Measurements from ENCODE around the gene WFDC6. TPM values are rescaled to one million over a fixed set of nuclear protein-coding genes. Genes with fewer than 3 reads are reported as not detected.

The WFDC6 gene
- not detected for total RNA-seq

DNA sequence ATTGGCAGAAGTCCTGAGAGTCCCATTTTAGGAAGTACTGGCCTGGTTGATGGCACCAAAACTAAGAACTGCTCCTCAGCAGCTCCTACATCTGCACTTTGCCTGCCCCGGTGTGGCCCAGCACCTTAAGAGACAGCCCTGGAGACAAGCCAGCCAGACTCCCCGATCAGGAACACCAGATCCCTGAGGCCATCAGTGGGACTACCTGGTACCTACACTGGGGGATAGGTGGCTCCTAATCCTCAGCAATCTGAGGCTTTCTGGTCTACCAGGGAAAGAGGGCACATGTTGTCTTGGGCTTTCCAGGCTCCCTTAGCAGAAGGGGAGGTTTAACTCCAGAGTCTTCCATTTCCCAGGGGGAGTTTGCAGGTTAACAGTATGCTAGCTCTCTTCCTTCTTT lies at the start of gene WFDC6:
WFDC6 (minus strand) TSS at position 101 of the 400 bp plus-strand sequence; CDS start at position 26, 75 bp downstream.

DNA sequence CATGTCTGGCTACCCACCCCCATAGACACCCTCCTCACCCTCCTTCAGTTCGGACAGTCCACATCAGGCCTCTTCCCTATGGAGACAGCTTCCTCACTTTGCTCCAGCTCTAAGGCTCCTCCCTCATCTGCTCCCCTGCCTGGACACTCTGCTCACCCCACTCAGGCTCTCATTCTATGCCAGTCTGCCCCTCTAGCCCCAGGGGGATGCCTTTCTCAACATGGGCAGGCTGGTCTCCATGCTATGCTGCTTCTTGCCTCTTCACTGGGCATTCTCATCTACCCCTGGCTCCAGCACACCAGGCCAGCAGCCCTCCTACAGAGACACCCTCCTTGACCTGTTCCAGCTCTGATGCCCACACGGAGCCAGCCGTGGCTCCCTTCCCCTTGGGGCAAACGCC lies 39.9 kb upstream of the WFDC6 start, which contains the start of gene WFDC8:
WFDC8 (minus strand) TSS at position 101 of the 400 bp plus-strand sequence; CDS start at position 64, 37 bp downstream.

GRCh38 chr20:45547206-45547770 lies 8.0 kb upstream of the WFDC6 start, which contains the start of gene EPPIN:
Gene EPPIN, minus strand, starts transcription at chr20:45547401. Its CDS starts 44 bp downstream, at chr20:45547357.

DNA sequence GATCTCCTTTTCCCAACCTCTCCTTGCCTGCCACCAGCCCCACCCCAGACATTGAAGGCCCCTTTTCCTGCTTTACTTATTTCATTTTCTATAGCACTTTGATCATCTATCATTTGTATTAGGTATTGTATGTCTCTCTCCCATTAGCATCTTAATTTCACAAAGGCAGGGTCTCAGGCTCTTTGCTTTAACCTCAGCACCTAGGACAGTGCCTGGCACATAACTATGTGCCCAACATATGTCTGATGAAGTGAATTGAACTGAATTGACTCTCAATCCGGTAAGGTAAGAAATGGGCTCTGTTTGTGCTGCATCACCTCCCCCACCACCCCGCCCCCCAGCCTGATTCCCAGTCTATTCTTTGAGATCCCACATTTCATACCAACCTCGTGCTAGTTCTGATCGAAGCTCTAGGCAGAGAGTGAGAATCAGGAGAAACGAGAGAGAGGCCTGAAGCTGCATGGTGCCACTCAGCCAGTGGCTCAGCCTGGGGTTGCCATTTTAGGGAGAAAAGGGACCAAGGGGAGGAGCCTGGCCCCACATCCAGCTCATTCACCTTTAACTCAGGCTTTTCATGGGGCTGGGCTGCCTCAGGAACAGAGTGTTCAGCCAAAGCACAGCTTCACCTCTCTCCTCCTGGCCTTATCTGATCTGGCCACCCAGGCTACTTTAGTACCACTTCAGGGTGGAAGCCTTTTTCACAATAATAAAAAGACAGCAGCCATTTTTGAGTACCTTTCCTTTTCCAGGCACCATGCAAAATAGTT lies 24.0 kb downstream of the WFDC6 start, which contains the start of gene SPINT3:
SPINT3 (minus strand) TSS at position 476 of the 767 bp plus-strand sequence; CDS start at position 462, 14 bp downstream.

Small RNA genes within 50 kb of the gene (small RNA-seq; reads per million reads assigned to genes)
- not detected for gene AL031663.1
- gene HSPD1P21 = not detected
- gene RNA5SP485 = not detected

Other genes starting within 250 kb of the WFDC6 start
- gene RBPJL, start 232.6 kb downstream of the WFDC6 start, total RNA-seq = not detected
- gene MATN4, start 231.2 kb downstream of the WFDC6 start, total RNA-seq = 4.8 TPM
- gene SDC4, start 191.1 kb downstream of the WFDC6 start, total RNA-seq = 5.3 TPM
- 39.4 TPM for gene SYS1, start 176.3 kb downstream of the WFDC6 start, total RNA-seq
- gene TP53TG5, start 161.2 kb downstream of the WFDC6 start, total RNA-seq = not detected
- gene DBNDD2, start 131.2 kb downstream of the WFDC6 start, total RNA-seq = 15.9 TPM
- 25.8 TPM for gene PIGT, start 123.3 kb downstream of the WFDC6 start, total RNA-seq
- 9.0 TPM for gene WFDC2, start 69.7 kb downstream of the WFDC6 start, total RNA-seq
- gene SPINT3, start 23.9 kb downstream of the WFDC6 start, total RNA-seq = not detected
- not detected for gene EPPIN, start 7.9 kb upstream of the WFDC6 start, total RNA-seq
- not detected for gene WFDC8, start 39.8 kb upstream of the WFDC6 start, total RNA-seq
- gene WFDC10A, start 90.3 kb upstream of the WFDC6 start, total RNA-seq = not detected
- not detected for gene WFDC9, start 91.8 kb upstream of the WFDC6 start, total RNA-seq
- gene WFDC11, start 130.8 kb upstream of the WFDC6 start, total RNA-seq = not detected
- not detected for gene WFDC13, start 162.6 kb upstream of the WFDC6 start, total RNA-seq
- not detected for gene WFDC10B, start 165.5 kb upstream of the WFDC6 start, total RNA-seq
- not detected for gene SPINT4, start 182.9 kb upstream of the WFDC6 start, total RNA-seq

All from diencephalon (tissue), 1 donor.